OCI-LY1 (cell line): ENCODE measurements around the gene PPM1E.

Experiments used
- EZH2 ChIP-seq: fragments of 200-600 bp; sonication (generic), shearing (Covaris generic); IDR thresholded peaks from 2 replicates; pipeline ENCODE4 v1.8.0; 2017; ENCODE audit warnings: borderline replicate concordance, mixed run types, mild to moderate bottlenecking, antibody characterized with exemption, low read length, moderate library complexity, mixed read lengths
- TF ChIP-seq, protein P1 (sequence below): fragments of 200-600 bp; sonication (generic), shearing (Covaris generic); IDR thresholded peaks from 2 replicates; pipeline ENCODE4 v1.5.1; 2017; ENCODE audit warnings: mild to moderate bottlenecking, antibody characterized with exemption, low read length, moderate library complexity, mixed read lengths

DNA sequence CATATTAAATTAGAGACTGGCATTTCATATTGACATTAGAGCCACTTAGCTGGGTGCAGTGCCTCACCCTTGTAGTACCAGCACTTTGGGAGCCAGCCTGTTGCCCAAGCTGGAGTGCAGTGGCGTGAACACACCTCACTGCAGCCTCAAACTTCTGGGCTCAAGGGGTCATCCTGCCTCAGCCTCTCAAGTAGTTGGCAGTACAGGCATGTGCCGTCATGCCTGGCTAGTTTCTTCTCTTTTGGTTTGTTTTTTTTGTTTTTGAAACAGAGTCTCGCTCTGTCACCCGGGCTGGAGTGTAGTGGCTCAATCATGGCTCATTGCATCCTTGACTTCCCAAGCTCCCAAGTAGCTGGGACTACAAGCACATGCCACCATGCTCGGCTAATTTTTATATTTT, 8.7 kb downstream of the PPM1E start:
- TF ChIP-seq, protein P1, sequence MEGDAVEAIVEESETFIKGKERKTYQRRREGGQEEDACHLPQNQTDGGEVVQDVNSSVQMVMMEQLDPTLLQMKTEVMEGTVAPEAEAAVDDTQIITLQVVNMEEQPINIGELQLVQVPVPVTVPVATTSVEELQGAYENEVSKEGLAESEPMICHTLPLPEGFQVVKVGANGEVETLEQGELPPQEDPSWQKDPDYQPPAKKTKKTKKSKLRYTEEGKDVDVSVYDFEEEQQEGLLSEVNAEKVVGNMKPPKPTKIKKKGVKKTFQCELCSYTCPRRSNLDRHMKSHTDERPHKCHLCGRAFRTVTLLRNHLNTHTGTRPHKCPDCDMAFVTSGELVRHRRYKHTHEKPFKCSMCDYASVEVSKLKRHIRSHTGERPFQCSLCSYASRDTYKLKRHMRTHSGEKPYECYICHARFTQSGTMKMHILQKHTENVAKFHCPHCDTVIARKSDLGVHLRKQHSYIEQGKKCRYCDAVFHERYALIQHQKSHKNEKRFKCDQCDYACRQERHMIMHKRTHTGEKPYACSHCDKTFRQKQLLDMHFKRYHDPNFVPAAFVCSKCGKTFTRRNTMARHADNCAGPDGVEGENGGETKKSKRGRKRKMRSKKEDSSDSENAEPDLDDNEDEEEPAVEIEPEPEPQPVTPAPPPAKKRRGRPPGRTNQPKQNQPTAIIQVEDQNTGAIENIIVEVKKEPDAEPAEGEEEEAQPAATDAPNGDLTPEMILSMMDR = no peak
- no peak for TF ChIP-seq EZH2
